Lung (tissue), 12 donors: ENCODE measurements around the gene ITGA11. TPM values are rescaled to one million over a fixed set of nuclear protein-coding genes. Genes with fewer than 3 reads are reported as not detected.

Source experiments
- ATAC-seq: fragments of 200-7000 bp; cut with Tn5 transposase; one replicate; pipeline ENCODE4 v1.9.1; 2020; ENCODE audit warnings: moderate number of reproducible peaks; ENCODE audit not compliant: insufficient read depth, low FRiP score
- DNase-seq, 3 donors: peaks; one replicate each; pipeline ENCODE4 v3.0.0-alpha.2; 2013 to 2017
- H3K27ac ChIP-seq, 2 donors: one replicate each; pipeline ENCODE4 v1.5.1; 2013; ENCODE audit warnings: mild to moderate bottlenecking in 2 of 2, moderate library complexity in 2 of 2, control low read depth in 1 of 2, inconsistent platforms in 1 of 2, low read depth in 1 of 2, low read length in 1 of 2
- H3K27me3 ChIP-seq, 3 donors: one replicate each; pipeline ENCODE4 v1.5.1; 2013; ENCODE audit warnings: low read length in 2 of 3; ENCODE audit not compliant: control insufficient read depth in 3 of 3, insufficient read depth in 3 of 3
- H3K36me3 ChIP-seq, 4 donors: one replicate each; pipeline ENCODE4 v1.5.1; 2013; ENCODE audit warnings: low read length in 4 of 4, mild to moderate bottlenecking in 1 of 4, moderate library complexity in 1 of 4; ENCODE audit not compliant: control insufficient read depth in 4 of 4, insufficient read depth in 4 of 4
- H3K4me1 ChIP-seq, 5 donors: one replicate each; pipeline ENCODE4 v1.5.1; 2013; ENCODE audit warnings: low read length in 5 of 5, mild to moderate bottlenecking in 2 of 5, moderate library complexity in 1 of 5; ENCODE audit not compliant: control insufficient read depth in 5 of 5, insufficient read depth in 5 of 5
- H3K4me3 ChIP-seq: one replicate; pipeline ENCODE4 v1.5.1; 2013; ENCODE audit warnings: mild to moderate bottlenecking, control low read depth, moderate library complexity
- H3K9ac ChIP-seq, 2 donors: one replicate each; pipeline ENCODE4 v1.5.1; 2013; ENCODE audit warnings: low read length in 2 of 2, control low read depth in 1 of 2; ENCODE audit not compliant: insufficient read depth in 1 of 2
- H3K9me3 ChIP-seq, 4 donors: one replicate each; pipeline ENCODE4 v1.5.1; 2013; ENCODE audit warnings: low read length in 3 of 4, mild to moderate bottlenecking in 1 of 4, moderate library complexity in 1 of 4; ENCODE audit not compliant: control insufficient read depth in 4 of 4, insufficient read depth in 3 of 4
- WGBS, 2 donors: extraction: QIAGEN DNeasy Blood & Tissue Kit; methylation state at CpG; one replicate each; pipeline ENCODE4 v1.1.7; 2013; 5-methylcytosine and 5-hydroxymethylcytosine counted together
- polyA plus RNA-seq, 2 donors: library from polyadenylated mRNA; stranded (reverse); fragments of 200-250 nt; gene quantifications; one replicate each; pipeline ENCODE4 v1.2.1, GENCODE V29; 2013
- total RNA-seq, 2 donors: library from RNA; depleted of rRNA in 1 of 2; stranded (reverse); fragments of >200 nt in 1 of 2; gene quantifications; one replicate each; pipeline ENCODE4 v1.2.1, GENCODE V29; 2014 to 2021
- TF ChIP-seq, protein P1 (sequence below): IDR thresholded peaks from 2 replicates; pipeline ENCODE4 v1.5.1; 2012; ENCODE audit warnings: mild to moderate bottlenecking; ENCODE audit errors: control extremely low read depth, extremely low read depth
- donor health status: control.
- donor health status: control.
- donor health status: Bipolar disorder and iron deficiency.
- donor health status: healthy.
- donor health status: DM: yes; HTN: yes; CAD: no.

Gene ITGA11
- total and polyA plus RNA-seq, 4 donors, result 0.35 to 1.8 (median 1.0) TPM

GRCh38 chr15:68332266-68332665, 99.7 kb downstream of the ITGA11 start:
- Histone ChIP-seq H3K36me3 (no peaks in the 10 kb centered on the region), H3K4me1 (peaks cover 0 to 13% (median 3%) of the 10 kb centered on the region in 5 donors), H3K9me3 (peaks cover 0 to 3% (median 0%) of the 10 kb centered on the region in 4 donors), H3K27ac (no peak overlapping the region), H3K27me3 (no peaks in the 10 kb centered on the region), H3K4me3 (no peak overlapping the region), H3K9ac (no peak overlapping the region)
- 93 to 94% methylated on average over 21 of the region's 21 CpGs for WGBS, 2 donors
- DNase-seq (no peak), ATAC-seq (no peak)
- TF ChIP-seq, protein P1, sequence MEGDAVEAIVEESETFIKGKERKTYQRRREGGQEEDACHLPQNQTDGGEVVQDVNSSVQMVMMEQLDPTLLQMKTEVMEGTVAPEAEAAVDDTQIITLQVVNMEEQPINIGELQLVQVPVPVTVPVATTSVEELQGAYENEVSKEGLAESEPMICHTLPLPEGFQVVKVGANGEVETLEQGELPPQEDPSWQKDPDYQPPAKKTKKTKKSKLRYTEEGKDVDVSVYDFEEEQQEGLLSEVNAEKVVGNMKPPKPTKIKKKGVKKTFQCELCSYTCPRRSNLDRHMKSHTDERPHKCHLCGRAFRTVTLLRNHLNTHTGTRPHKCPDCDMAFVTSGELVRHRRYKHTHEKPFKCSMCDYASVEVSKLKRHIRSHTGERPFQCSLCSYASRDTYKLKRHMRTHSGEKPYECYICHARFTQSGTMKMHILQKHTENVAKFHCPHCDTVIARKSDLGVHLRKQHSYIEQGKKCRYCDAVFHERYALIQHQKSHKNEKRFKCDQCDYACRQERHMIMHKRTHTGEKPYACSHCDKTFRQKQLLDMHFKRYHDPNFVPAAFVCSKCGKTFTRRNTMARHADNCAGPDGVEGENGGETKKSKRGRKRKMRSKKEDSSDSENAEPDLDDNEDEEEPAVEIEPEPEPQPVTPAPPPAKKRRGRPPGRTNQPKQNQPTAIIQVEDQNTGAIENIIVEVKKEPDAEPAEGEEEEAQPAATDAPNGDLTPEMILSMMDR, result no peak

- H3K4me1 ChIP-seq, result peaks cover 0 to 13% (median 3%) of the 10 kb centered on the region in 5 donors
- WGBS, 2 donors, result 75 to 82% methylated on average over 10 of the region's 10 CpGs
- no peaks in the 10 kb centered on the region for H3K9me3 ChIP-seq
- H3K27ac ChIP-seq, result no peak overlapping the region
- no peak overlapping the region for H3K9ac ChIP-seq
- no peak for DNase-seq
- TF ChIP-seq, protein P1, result no peak
- no peaks in the 10 kb centered on the region for H3K36me3 ChIP-seq
- no peak for ATAC-seq
- no peak overlapping the region for H3K4me3 ChIP-seq
- H3K27me3 ChIP-seq, result no peaks in the 10 kb centered on the region
Measured at GRCh38 chr15:68330901-68331300, 101.1 kb downstream of the ITGA11 start.

- Histone ChIP-seq H3K36me3 (no peaks in the 10 kb centered on the region), H3K9ac (no peak overlapping the region), H3K4me1 (peaks cover 0 to 13% (median 3%) of the 10 kb centered on the region in 5 donors), H3K9me3 (no peaks in the 10 kb centered on the region), H3K27ac (no peak overlapping the region), H3K4me3 (no peak overlapping the region), H3K27me3 (no peaks in the 10 kb centered on the region)
- DNase-seq (no peak), ATAC-seq (no peak)
- 64% methylated on average over 6 of the region's 6 CpGs for WGBS, 2 donors
- TF ChIP-seq, protein P1, result no peak
Measured at GRCh38 chr15:68330416-68330815, 101.5 kb downstream of the ITGA11 start.

DNA sequence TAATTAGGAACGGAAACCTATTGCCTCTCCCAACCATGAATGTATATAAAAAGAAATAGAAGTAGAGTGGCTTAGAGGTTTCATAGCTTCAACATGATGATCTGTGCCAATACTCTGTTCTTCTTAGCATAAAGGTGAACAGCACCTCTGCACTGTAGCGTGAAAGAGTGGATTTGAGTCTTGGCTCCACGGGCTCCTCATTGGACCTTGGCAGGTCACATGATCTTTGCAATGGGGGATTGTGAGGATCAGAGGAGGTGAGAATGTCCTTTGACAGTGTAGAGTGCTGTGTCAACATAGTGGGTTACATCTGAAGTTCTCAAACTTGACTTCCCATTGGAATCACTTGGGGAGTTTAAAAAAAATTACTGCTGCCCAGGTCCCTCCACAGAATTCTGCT, 103.0 kb downstream of the ITGA11 start:
- Histone ChIP-seq H3K9me3 (no peaks in the 10 kb centered on the region), H3K27me3 (no peaks in the 10 kb centered on the region), H3K36me3 (no peaks in the 10 kb centered on the region), H3K4me1 (peaks cover 0 to 12% (median 0%) of the 10 kb centered on the region in 5 donors), H3K4me3 (no peak overlapping the region), H3K9ac (no peak overlapping the region), H3K27ac (no peak overlapping the region)
- ATAC-seq, result no peak
- WGBS, 2 donors, result 94 to 97% methylated on average over 3 of the region's 3 CpGs
- no peak for DNase-seq
- TF ChIP-seq, protein P1, result no peak
